SHP77 treated with DMSO at 0.1 percent for 48 hours (cell line): Measurements from ENCODE around the gene SLC12A4.
"Not testable (repeated sequence)": the region's sequence is repeated elsewhere in the genome, so short reads cannot be mapped to it uniquely, and the experiment has no call there.

ENCODE experiments used
- DNase-seq: peaks from one replicate; lab custom pipeline; 2025; lab: John Stamatoyannopoulos, UW

The SLC12A4 gene

DNA sequence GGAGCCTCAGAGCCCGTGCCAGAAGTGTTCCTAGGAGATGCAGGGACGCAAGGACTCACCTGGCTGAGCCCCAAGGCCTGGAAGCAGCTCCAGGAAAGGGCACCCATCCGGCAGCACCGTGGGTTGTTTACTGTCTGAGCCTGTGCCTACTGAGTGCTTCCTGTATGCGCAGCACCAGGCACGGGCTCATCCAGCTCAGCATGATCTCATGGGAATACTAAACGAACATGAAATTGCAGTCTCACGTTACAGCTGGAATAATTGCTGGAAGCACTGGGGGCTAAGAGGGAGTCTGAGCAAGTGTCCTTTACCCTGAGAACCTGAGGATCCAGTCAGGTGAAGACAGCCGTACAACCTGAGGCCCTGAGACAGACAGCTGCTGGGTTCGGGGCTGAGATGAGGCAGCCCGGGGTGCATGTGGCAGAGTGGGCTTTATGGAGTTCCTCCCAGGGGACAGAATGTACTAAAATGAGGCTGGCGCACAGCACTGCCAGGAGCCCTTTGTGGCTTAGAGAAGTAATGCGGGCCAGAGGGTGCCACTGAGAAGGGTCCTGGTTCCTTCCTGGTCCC is 42.2 kb downstream of the SLC12A4 start:
- peak; percentile 67 for DNase-seq

DNA sequence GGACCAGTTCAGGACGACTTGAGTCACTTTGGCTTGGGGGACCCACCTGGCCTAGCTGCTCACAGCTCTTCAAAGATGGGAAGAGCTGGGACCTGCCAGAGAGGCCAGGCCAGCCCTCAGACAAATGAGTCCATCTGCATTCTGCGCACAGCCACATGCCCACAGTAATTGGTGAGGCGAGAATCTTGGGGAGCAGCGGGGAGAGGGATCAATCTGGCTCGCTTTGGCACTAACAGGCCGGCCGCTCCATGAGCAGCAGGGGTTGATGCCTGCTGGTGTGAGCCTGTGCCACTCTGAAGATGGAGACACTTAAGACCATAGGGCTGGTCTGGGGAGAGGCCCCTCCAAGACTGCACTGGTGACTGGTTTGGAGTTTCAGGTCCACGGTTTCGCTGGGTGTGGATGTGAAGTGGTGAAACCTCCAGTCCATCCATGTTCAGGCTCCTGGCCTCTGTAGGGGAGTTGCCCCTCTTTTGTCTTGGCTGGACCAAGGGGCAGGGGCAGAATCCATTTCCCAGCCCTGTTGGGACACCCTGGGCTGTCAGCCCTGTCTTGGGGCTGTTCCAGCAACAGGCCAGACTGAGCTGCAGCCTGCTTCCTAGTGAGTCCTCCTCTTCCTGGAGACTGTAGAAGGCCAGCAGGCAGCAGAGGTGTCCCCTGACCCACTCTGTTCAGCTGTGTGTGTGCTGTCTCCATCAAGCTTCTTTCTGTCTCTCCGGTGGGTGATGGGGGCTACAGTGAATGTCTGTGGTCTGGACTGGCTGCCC is 44.1 kb downstream of the SLC12A4 start:
- DNase-seq, result no peak

- no peak for DNase-seq
Observed at GRCh38 chr16:67923414-67924116, 44.9 kb downstream of the SLC12A4 start.

DNA sequence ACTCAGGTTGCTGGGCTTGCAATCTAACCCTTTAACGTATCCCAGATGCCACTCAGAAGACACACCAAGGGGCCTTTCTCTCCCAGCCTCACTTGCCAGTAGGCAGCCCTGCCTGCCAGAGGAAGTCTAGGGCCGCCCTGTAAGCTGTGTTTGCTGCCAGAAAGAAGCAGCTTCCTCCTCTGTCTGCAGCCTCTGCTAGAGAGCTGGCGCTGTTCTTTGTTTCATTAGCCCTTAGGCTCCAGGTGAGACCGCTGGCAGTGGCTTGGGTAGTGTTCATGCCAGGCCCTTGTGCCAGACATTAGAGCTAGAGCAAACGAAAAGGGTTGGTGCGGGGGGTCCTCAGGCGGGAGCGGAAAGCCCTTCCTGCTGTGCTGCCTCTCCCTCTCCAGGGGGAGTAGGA is 45.7 kb downstream of the SLC12A4 start:
- DNase-seq, result no peak

DNA sequence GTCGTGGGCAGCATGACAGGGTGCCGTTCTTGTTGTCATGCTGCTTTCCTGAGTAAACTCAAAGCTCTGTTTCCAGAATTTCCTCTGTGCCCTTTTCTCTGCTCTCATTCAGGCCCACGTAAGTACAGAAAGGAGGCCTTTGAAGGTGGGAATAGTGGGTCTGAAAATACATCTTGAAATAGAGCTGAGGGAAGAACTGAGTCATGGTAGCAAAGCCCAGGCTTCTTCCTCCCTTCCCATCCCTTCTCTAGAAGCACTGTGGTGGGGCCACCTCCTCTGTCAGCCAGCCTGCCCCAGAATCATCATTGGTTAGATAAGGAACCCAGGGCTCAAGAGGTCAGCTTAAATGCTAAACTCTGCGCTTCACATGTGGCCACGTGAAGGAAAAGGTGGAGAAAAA is 46.2 kb downstream of the SLC12A4 start:
- DNase-seq, result no peak

DNA sequence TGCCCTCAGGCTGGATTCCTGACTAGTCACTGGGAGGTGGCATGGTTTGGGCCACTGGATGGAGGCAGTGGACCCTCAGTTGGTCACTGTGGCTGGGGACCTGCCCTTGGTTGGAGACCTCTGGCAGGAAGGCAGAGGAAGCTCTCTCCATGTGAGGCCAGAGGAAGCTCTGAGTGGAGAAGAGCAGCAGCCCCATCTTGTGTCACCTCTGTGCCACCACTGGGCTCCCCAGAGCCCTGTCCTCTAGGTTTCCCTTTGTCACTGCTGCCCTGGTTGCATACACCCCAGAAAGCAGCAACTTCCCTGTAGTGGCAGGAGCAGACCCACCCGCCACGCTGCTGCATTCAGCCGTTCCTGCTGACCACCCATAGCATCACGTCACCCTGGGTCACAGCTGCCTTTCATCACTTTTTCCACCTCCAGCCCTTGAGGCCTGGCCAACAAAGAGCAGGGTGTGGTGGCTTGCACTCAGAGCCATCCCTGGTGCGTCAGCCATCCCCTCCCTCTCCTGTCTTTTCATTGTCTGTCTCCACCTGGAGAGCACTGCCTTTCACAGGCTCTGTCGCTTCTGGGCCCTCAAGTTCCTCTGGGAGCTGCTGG is 48.7 kb downstream of the SLC12A4 start:
- no peak for DNase-seq

DNA sequence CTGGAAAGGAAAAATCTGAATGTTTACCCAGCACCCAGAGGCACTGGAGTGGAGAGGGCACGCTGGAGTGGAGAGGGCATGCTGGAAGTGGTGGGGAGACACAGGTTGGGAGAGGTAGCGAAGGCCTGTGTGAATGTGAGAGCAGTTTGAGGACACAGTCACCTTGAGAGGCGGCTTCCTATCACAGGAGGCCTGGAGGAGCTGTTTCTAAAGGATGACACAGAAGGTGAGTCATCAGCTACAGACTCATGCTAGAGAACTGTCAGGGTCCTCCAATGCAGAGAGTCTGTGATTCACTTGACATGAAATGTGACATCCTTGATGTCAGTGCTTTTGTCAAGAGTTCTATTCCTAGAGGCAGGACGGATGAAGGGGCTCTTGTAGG is 50.6 kb downstream of the SLC12A4 start:
- DNase-seq, result no peak

DNA sequence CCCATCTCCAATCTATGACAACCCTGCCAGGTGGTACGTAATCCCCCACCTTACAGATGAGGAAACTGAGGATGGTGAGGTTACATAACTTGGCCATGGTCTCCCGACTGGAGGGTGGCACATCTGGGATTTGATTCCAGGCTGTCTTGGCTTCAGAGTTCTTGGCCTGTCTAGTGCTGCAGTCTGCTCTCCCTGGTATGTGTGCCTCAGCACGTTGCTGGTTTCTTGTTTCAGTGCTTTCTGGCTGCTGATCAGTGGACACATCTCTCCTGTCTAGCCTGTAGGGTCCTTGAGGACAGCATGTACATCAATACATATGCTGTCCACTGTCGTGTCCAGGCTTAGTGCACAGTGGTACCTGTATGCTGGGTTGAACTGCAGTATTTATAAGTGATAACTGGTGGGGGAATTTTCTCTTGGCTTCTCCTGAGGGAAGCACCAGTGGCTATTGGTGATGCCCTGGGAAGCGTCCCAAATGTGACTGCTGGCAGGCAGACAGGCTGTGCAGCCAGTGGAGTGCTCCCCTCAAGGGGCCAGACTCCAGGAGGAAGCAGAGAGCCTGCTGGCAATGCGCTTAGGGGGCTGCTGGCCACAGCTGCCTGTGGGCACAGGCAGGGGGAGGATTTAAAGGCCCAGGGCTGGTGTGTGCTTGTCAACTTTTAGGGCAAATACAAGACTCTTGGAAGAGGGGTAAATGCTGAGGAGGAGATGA is 51.1 kb downstream of the SLC12A4 start:
- DNase-seq, result no peak

- no peak for DNase-seq
Observed at GRCh38 chr16:67915831-67916723, 52.4 kb downstream of the SLC12A4 start.

- DNase-seq, result not testable (repeated sequence)
Observed at GRCh38 chr16:67915496-67915769, 53.0 kb downstream of the SLC12A4 start.

DNA sequence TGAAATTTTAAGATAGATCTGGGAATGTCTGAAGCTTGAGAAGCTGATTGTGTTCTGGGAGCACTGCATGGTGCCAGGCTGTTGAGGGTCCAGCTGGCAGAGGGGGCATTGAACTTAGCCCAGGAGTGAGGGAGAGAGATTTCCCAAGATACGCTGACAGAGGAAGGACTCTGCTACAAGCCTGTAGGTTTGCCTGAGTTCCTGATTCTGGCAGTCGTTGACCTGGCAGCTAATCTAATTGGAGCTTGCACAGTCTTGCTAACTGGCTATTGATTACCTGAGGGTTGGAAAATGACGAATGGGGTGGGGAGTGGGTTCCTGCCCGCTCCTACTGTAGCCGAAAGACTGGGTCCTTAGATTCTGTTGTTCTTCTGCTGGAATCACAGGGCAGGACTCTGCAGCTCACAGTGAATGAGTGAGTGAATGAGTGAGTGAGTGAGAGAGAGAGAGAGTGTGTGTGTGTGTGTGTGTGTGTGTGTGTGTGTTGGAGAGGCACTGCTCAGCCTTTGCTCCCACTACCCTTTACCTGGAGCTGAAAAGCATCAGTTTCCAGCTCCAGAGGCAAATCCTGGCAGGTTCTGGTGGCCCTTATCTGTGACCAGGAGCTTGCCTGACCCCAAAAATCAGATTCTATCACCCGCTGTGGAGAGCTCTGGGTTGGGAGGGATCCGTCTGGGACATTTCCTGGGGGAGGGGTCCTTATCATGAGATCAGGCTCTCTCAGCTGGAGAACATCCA is 53.5 kb downstream of the SLC12A4 start:
- no peak for DNase-seq

GRCh38 chr16:67910158-67910557 is 58.3 kb downstream of the SLC12A4 start:
- no peak for DNase-seq

- no peak for DNase-seq
Observed at GRCh38 chr16:67909056-67909742, 59.2 kb downstream of the SLC12A4 start.

GRCh38 chr16:67907397-67908180 is 60.8 kb downstream of the SLC12A4 start:
- DNase-seq, result no peak

DNA sequence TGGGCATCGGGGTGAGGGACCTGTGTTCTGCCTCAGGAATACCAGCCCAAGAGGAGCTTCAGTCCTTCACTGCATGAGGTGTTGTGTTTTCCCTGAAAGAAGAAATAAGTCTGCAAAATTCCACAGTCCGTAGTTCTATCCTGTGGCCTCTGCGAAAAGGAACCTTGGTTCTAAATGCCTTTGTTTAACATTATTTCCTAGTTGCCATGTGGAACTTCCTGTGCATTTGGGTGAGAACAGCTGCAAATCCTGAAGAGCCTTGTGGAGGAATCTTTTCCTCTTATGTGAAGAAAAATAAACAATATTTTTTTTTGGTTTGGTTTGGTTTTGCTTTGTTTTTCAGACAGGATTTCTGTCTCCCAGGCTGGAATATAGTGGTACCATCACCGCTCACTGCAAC is 65.6 kb downstream of the SLC12A4 start:
- no peak for DNase-seq

DNA sequence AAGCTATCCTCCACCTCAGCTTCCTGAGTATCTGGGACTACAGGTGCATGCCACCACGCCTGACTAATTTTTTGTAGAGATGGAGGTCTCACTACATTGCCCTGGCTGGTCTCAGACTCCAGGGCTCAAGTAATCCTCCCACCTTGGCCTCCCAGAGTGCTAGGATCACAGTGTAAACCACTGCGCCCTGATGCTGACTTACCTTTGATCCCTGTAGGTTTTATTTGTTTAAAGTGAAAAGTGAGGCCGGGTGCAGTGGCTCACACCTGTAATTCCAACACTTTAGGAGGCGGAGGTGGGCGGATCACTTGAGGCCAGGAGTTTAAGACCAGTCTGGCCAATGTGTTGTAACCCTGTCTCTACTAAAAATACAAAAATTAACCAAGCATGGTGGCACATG is 66.7 kb downstream of the SLC12A4 start:
- DNase-seq, result no peak

GRCh38 chr16:67897231-67897630 is 71.2 kb downstream of the SLC12A4 start:
- no peak for DNase-seq

DNA sequence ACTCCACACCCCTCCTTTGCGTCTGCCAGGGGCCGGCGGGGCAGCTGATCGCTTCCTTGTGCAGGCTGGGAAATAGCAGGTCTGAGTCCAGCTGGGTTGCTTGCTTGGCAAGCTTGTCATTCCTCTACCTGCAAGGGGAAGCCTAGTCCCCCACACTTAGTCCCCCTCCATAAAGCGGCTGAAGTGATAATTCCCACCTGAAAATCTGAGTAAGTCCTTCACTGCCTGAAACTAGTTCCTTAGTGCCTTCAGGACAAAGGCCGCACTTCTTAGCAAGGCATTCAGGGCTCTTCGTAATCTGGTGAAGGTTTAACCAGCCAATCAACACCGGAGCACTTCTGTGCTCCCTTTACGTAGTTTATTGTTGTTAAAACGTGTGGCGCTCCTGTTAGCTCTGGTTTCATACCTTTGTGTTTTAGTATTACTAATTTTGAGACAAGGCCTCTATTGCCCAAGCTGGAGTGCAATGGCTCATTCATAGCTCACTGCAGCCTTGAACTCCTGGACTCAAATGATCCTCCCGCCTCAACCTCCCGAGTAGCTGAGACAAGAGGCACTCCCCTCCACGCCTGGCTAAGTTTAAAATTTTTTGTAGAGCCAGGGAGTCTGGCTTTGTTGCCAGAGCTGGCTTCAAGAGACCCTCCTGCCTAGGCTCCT is 74.6 kb downstream of the SLC12A4 start:
- DNase-seq, result no peak
